Measurements from ENCODE around the gene CACNG5.
"Not testable (repeated sequence)": the region's sequence is repeated elsewhere in the genome, so short reads cannot be mapped to it uniquely, and the experiment has no call there.

Gene CACNG5

DNA sequence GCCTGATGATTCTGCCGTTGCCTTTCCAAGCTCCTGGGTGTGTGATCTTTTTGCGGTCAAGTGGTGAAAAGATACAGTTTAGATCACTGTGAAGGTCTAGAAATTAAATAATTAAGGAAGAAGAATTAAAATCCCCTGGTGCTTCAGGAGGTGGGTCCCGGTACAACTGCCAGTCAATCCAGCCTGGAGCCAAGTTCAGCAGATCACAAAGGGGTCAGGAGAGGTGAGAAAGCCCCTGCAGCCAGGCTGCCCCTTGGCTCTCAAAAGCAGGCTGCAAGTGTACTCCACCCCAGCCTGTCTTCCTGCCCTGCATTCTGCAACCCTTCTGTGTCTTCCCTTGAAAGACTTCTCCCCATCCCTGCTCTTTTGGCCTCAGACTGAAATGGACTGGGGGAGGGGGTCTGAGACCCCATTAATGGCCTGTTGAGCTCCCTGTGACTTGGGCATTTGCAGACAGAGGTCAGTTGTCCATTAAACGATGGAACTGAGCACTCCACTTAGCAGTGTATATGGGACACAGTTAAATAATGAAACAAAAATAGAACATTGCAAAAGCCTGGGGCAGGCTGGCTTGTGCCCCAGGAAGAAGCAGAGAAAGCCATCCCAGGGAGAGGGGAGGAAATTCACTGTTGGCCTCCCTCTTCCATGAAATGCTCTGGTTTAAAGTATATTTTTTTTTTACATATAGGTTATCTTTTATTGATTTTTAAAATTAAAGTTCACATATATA lies 15.1 kb downstream of the CACNG5 start:
- no peak for DNase-seq (ENCODE audit: low read depth)

DNA sequence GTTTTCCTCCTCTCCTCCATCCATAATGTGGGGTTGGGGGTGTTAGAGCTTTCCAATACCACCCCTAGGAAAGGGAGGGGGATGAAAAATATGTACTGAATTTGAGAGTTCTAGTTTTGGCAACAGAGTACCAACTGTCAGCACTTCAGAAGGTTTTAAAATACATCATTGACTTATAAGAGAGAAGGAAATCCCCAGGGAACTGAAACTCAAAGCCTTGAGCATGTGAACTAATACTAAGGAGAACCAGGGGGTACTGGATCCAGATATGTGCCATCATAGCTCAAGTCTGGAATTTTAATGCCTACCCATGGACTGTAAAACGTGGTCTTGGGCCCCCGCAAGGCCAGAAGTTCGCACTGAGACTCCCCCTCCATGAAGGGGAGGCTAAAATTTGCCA lies 15.8 kb downstream of the CACNG5 start:
- DNase-seq (ENCODE audit: low read depth): no peak

DNA sequence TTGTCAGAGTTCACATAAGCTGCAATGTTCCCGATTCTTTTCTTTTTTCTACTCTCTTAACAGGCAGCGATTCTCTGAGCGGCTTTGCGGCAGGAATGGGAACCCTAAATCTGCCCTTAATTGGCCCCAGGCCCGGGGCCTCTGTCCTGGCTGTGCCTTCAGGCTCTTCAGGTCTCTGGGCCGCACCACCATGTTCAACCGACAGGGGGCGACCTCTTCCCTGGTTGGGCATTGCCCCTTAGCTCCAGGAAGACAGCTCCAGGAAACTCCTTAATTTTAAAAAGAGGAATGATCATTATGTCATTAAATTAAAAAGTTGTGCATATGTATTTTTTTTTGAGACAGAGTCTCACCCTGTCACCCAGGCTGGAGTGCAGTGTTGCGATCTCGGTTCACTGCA lies 20.3 kb downstream of the CACNG5 start:
- DNase-seq (ENCODE audit: low read depth): peak; percentile 3

DNA sequence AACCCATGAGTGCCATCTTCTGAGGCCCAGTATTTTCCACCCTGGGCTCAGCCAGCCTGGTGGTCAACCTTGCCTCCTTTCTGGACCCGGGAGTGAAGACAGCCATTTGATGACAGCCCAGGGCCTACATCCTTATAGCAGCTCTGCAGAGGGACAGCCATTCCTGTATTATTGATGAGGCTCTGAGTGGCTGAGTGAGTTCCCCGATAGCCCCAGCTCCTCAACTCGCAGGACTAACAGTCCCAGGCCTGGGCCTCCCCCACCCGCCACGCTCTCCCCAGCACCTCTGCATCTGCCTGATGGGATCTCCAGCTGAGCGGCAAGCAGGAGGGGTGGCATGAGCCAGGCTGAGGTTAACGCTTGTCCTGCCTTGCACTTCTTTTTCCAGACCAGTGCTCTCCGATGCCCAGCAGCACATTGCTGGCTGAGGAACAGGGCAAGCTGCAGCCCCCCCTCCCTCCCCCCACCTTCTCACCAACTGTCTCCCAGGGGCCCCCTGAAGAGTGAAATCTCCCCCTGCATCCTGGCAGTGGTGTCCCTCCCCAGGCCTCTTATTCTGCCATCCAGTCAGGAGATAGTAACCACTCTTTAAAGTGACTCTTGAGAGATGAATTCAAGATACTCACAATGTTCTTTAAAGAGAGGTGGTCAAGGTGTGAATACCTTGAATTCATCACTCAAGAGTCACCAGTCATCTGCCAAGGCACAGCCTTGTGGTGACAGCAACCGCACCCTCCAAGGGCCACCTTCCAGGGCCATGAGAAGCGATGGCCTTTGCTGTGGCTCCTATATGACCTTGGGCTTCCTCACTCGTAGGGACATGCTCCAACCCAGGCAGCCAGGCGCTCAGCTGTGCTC lies 23.5 kb downstream of the CACNG5 start:
- no peak for DNase-seq (ENCODE audit: low read depth)

DNA sequence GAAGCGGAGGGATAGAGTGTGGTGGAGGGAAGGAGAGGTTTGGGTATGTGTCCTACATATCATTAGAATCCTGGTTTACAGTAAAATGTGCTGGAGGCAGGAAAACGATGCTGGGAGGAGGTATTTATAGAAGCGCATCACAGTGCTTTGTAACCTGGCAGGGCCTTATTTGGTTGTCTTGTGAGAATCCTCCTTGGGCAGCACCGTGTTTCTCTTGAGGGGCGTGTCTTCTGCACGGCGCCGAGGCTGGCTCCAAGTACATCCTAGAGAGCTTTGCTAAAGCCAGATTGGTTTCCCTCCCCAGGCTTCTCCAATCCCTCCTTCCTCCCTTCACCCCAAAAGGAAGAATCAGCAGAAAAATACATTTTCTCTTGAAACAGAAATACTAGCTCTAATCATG lies 24.4 kb downstream of the CACNG5 start:
- DNase-seq (ENCODE audit: low read depth): no peak

DNA sequence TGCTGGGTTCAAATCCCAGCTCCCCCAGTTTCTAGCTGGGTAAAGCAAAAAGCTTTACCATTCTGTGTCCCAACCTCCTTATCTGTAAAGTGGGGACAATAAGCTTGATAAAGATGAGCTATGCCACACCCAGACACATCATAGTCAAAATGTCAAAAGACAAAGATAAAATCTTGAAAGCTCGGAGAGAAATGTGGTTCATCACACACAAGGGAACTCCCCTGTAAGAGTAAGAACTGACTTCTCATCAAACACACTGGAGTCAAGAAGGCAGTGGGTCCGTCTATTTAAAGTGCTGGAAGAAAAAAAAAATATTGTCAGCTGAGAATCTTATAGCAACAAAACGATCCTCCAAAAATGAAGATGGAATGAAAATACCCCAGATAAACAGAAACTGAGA lies 25.3 kb downstream of the CACNG5 start:
- no peak for DNase-seq (ENCODE audit: low read depth)

DNA sequence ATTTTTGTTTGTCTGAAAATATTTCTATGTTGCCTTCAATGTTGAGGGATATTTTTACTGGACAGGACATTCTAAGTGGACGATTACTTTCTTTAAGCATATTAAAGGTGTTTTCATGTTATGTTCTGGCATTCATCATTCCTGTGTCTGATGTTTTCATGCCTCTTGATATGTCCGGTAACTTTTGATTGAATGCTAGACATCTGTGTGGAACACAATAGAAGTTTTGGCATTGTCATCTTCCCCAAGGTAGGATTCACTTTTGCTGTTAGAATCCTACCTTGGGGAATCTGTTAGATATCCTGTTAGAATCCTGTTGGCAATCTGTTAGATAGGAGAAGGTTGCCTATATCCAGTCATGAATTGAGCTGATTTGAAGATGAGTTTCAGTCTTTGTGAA lies 28.9 kb downstream of the CACNG5 start:
- no peak for DNase-seq (ENCODE audit: low read depth)

DNA sequence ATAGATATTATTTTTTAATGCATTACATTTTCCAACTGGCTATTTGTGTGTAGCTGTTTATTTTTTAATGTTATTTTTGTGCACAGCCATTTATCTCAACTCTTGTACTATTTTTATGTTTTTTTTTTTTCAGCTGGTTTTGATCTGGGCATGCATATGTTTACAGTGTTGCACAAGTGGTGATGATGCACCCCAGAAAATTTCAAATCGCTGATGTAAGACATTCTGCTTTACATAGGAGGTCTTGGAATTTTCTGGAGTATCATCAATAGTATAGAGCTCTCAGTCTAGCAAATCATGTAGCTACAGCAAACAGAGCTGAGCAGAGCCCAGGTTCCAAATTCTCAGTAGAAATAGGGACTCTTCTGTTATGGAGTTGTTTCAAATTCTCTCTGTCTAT lies 30.2 kb downstream of the CACNG5 start:
- DNase-seq (ENCODE audit: low read depth): no peak

DNA sequence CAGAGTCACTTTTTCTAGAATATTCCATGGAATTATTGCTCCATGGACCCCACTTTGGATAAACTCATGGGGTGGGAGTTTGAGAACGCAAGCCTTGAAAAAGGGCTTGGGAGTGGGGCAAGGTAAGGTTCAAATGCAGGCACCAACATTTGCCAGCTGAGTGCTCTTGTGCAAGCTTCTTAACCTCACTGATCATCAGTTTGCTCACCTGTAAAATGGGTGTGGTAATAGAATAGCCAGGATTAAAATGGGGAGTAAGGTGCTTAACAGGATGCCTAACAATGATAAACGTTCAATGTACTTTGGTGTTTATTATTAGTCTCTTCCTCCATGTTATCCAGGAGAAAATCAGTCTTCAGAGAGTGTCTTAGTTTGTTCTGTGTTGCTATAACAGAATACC lies 39.0 kb downstream of the CACNG5 start:
- no peak for DNase-seq (ENCODE audit: low read depth)

DNA sequence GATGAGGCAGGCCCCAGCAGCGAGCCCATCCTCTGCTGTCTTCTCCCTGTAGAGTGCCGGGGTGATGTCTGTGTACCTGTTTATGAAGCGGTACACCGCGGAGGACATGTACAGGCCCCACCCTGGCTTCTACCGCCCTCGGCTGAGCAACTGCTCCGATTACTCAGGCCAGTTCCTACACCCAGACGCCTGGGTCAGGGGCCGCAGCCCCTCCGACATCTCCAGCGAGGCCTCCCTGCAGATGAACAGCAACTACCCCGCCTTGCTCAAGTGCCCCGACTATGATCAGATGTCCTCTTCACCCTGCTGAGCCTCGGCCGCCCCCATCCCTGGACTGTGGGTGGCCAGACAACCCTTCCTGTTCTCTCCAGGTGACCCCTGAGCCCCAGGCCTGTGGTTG lies 50.0 kb downstream of the CACNG5 start:
- no peak for DNase-seq (ENCODE audit: low read depth)

DNA sequence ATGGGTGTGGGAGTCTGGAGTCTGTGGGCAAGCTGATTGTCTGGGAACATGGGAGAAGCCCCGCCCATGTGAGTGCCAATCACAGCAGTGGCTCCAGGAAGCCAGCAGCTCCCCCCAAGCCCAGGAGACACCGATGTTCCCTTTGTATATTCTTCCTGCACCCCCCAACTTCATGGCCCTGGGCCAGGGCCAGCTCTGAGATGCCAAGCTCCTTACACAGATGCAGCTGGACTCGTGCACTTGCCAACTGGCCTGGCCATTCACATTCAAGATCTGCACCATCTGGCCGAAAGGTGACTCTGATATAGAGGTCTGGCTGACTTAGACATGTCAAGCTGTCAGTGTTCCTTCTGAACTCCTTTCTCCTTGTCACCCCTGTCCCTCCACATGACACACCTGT lies 50.5 kb downstream of the CACNG5 start:
- no peak for DNase-seq (ENCODE audit: low read depth)

DNA sequence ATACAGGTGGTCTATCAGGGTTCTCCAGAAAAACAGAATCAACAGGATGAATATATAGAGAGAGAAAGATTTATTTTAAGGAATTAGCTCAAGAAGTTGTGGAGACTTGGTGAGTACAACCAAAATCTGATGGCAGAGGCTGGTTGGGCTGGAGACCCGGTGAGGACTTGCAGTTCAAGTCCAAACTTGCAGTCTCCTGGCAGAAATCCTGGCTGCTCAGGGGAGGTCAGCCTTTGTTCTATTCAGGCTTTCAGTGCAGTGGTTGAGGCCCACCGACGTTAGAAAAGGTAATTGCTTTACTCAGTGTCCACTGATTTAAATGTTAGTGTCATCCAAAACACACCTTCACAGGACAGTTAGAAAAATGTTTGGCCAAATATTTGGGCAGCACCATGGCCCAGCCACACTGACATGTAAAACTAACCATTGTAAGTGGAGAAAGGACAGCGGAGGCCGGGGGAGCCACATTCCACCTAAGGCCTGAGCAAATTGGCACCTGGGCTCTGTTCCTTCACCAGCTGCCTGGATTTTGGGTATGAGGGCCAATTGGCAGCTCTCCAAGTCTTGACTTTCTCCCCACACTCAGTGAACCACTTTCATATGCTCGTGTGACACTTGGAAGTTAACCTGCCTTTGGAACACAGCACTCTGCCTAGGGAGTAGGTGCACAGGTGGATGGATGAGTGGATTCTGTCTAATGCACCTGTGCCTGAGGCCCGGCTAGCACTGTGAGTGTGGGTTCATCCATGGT lies 54.7 kb downstream of the CACNG5 start:
- no peak for DNase-seq (ENCODE audit: low read depth)

DNA sequence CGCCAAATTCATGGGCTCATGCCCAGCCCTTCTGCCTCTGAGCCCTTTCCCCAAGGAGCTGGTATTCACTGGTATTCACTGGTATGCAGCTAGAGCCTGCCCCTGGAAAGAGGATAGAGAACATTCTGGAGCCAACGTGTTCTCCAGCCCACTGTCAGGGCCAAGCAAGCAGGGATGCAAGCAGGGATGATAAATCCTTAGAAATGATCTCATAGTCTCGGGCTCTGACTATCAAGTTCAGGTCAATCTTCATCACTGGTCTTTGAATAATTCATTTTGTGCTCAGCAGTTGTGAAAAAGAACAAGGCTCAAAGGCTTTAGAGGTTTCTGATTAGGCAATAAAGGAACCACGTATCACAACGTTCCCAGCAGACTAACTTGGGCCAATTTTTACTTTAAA lies 57.3 kb downstream of the CACNG5 start:
- DNase-seq (ENCODE audit: low read depth): no peak

DNA sequence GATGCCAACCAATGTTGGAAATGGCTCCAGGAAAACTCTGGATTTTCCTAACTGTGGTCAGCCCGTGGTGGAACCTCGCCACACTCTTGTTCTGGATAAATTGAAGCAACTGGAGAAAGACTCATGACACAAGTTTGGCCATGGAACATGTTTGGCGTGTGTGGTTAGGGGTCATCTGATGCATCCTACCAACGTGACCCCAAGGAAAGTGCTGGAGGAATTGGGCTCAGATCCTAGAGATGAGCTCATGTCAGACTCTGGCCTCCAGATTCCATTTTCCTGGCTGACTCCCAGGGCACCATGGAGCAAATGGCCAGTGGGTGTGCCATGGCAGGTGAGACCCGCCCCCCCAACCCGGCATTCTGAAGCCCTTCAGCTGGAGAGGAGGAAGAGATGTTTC lies 58.5 kb downstream of the CACNG5 start:
- DNase-seq (ENCODE audit: low read depth): peak; percentile 13

DNA sequence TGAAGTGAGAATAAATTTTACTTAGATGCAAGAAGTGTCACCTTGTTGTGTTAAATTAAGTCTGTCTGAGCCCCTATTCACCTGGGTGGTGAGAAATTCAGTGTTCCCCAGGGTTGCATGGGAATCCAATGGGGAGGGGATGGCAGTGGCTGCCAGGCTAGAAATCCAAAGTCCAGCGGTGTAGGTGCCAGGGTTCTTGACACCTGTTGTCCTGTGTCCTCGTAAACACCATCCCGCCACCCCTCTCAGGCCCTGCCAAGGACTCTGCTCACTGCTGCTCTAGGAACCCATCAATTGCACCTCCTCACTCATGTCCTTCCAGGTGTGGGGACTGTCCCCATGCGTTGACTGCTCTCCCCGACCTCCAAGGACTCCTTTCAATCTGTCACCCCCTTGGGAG lies 58.9 kb downstream of the CACNG5 start:
- no peak for DNase-seq (ENCODE audit: low read depth)

DNA sequence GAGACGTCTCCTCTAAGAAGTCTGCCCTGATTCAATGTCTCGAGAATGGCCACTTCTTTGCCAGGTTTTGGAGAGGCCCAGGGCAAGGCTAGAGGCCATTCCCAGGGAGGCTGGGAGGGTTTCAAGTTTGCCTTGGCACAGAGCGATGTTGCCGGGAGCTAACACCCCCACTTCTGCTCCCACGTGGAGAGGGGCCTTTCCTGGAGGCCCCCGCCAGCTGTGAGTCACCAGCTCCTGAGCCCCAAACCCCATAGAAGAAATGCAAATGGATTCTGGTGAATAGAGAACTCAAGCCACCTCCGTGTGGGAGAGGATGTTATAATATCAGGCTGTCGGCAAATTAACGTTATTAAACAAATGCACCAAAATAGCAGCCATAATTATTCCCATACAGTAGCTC lies 62.2 kb downstream of the CACNG5 start:
- DNase-seq (ENCODE audit: low read depth): no peak

DNA sequence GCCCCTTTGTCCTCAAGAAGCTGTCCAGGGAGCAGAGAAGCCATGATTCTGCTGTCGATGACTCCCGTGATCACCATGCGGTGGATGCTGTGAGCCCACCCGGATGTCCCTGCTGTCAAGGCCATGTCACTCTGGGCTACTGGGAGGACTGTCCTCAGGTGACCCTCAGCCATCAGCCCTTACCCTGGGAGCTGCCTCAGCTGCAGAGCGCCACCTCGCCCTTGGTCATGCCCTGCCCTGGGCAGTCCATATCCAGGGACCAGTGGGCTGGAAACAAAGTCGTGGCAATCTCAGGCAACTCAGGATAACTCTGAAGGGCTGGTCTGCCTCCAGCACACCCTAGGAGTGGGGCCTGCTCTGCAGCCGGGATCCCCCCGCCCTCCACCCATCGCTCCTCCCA lies 63.6 kb downstream of the CACNG5 start:
- no peak for DNase-seq (ENCODE audit: low read depth)

DNA sequence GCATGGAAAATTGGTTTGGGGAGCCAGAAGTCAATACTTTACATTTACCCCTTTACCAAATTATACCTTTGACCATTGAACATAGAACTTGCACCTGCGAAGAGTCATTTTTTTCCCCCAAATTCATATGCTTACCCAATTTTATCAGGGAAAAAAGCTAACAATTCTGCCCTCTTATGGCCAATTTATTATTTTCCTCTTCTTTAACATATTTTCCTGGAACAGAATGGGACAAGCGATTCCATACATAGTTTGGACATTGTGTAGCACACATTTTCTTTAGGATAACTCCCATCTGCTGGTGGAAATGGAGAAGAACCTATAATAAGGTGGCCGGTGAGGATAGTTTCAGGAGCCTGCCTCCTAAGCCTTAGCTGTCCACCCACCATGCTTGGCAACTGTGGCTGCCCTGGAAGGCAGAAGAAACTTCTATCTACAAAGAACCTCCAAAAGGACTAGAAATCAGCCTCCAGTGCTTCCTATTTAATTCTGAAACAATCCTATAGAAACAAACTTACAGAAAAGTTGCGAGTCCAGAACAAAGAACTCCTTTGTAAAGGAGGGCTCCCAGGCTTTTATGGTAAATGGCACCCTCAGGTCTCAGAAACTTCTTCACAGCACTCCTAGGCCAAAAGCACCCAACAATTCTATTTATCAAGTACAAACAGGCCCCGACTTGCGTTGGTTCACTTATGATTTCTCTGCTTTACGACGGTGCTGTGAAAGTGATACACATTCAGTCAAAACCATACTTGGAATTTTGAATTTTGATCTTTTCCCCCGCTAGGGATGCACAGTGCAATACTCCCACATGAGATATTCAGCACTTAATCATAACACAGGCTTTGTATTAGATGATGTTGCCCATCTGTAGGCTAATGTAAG lies 65.5 kb downstream of the CACNG5 start:
- peak; percentile 30 for DNase-seq (ENCODE audit: low read depth)

DNA sequence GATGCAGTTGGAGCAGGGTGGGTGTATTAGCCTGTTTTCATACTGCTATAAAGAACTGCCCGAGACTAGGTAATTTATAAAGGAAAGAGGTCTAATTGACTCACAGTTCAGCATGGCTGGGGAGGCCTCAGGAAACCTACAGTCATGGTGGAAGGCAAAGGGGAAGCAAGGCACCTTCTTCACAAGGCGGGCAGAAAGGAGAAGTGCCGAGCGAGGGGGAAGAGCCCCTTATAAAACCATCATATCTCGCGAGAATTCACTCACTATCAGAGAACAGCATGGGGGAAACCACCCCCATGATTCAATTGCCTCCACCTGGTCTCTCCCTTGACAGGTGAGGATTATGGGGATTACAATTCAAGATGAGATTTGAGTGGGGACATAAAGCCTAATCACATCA lies 68.4 kb downstream of the CACNG5 start:
- not testable (repeated sequence) for DNase-seq (ENCODE audit: low read depth)

DNA sequence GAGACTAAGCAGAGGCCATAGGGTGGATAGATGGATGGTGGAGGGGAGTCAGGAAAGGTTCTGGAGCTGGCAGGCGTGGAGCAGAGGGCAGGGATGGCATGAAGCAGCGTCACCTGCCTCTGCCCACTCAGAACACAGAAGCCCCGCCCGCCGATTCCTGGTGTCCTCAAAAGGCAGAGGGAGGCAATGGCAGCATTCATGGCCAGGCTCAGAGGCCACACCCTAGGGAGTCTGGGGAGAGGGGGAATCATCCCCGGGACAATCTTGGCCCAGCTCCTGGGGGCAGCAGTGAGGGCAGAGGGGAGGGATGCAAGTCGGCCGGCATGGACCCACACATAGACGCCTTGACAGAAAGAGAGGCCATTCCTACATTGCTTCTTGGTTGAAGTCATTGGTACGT lies 68.9 kb downstream of the CACNG5 start:
- no peak for DNase-seq (ENCODE audit: low read depth)

DNA sequence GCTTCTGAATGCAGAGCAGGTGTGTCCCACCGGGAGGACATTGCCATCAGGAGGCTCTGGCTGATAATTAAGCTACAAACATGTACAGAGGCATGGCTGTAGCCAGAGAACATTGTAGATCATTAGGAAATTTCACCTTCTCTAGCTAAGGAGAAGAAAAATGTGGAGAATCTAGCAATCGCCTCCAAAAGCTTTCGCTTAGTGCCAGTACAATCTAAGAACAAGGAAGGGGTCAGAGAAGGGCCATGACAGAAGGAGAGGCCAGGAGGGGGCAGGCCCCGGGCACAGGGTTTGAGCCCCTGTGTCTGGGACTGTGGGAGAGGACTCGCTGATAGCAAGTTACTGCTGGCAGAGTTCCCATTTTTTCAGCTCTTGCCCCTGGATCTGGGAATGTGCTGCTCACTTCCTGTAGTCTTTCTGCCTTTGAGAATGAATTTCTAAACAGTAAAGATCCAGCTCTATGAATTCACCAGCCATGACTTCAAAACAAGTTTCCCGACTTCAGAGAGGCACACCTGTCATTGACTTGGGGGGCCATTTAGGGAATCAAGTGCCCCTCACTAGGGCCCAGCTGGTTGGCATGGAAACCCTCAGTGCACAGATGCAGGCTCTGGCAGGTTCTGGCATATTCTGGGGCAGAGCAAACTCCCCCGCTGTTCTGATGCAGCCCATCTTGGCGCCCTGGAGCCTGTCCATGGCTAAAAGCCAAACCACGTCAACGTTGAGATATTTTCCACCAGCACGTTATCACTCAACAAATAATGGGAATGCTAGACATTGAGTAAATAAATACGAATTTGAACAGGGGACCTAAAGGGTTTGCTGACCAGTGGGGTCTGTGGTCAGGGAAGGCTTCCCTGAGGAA lies 70.1 kb downstream of the CACNG5 start:
- DNase-seq (ENCODE audit: low read depth): peak; percentile 59
